C4-2B (cell line): ENCODE measurements around the gene TNFSF13.

Experiments used
- ZFX ChIP-seq: fragments of 450-650 bp; IDR thresholded peaks from 2 replicates; pipeline ENCODE4 v1.6.1; 2017
- TF ChIP-seq, protein P1 (sequence below): fragments of 450-650 bp; conservative IDR thresholded peaks from 2 replicates; pipeline ENCODE4 v1.5.1; 2017; ENCODE audit warnings: mild to moderate bottlenecking

DNA sequence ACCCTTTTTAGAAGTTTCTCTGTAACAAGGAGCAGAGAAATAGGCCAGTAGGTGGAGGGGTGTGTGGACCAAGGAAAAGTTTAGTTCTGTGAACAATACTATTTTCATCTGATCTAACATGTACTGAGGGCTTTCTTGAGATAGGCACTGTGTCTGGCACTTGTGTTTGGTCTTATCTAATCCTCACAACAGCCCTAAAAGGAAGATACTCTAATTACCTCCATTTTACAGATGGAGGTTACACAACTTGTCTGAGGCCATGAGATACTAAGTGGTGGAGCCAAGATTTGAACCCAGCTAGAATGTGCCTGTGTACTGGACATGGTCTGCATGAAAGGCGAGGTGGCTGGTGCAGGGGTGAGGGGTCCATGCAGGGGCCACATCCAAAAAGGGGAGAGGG is 5.2 kb upstream of the TNFSF13 start:
- TF ChIP-seq, protein P1, sequence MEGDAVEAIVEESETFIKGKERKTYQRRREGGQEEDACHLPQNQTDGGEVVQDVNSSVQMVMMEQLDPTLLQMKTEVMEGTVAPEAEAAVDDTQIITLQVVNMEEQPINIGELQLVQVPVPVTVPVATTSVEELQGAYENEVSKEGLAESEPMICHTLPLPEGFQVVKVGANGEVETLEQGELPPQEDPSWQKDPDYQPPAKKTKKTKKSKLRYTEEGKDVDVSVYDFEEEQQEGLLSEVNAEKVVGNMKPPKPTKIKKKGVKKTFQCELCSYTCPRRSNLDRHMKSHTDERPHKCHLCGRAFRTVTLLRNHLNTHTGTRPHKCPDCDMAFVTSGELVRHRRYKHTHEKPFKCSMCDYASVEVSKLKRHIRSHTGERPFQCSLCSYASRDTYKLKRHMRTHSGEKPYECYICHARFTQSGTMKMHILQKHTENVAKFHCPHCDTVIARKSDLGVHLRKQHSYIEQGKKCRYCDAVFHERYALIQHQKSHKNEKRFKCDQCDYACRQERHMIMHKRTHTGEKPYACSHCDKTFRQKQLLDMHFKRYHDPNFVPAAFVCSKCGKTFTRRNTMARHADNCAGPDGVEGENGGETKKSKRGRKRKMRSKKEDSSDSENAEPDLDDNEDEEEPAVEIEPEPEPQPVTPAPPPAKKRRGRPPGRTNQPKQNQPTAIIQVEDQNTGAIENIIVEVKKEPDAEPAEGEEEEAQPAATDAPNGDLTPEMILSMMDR: no peak
- no peak for TF ChIP-seq ZFX
